ENCODE measurements around the gene CNTNAP2.
"Not testable (repeated sequence)": the region's sequence is repeated elsewhere in the genome, so short reads cannot be mapped to it uniquely, and the experiment has no call there.

The CNTNAP2 gene

GRCh38 chr7:146875981-146876380, 759.4 kb downstream of the CNTNAP2 start:
- Mint-ChIP-seq H3K4me3 (no peak overlapping the region), H3K27ac (no peak overlapping the region), H3K36me3 (ENCODE audit: low read depth) (no peaks in the 10 kb centered on the region), H3K4me1 (ENCODE audit: low read depth) (no peaks in the 10 kb centered on the region), H3K27me3 (ENCODE audit: low read depth) (no peaks in the 10 kb centered on the region), H3K9me3 (peaks cover 25% of the 10 kb centered on the region)
- no peak for DNase-seq (ENCODE audit: low spot score)

- no peaks in the 10 kb centered on the region for H3K4me1 Mint-ChIP-seq (ENCODE audit: low read depth)
- peaks cover 25% of the 10 kb centered on the region for H3K9me3 Mint-ChIP-seq
- no peak for DNase-seq (ENCODE audit: low spot score)
- no peak overlapping the region for H3K27ac Mint-ChIP-seq
- H3K4me3 Mint-ChIP-seq, result no peak overlapping the region
- no peaks in the 10 kb centered on the region for H3K36me3 Mint-ChIP-seq (ENCODE audit: low read depth)
- H3K27me3 Mint-ChIP-seq (ENCODE audit: low read depth), result no peaks in the 10 kb centered on the region
Measured at GRCh38 chr7:146876411-146876810, 759.8 kb downstream of the CNTNAP2 start.

GRCh38 chr7:146878901-146879300, 762.3 kb downstream of the CNTNAP2 start:
- Mint-ChIP-seq H3K4me1 (ENCODE audit: low read depth) (no peaks in the 10 kb centered on the region), H3K9me3 (peaks cover 25% of the 10 kb centered on the region), H3K27me3 (ENCODE audit: low read depth) (no peaks in the 10 kb centered on the region), H3K27ac (no peak overlapping the region), H3K4me3 (no peak overlapping the region), H3K36me3 (ENCODE audit: low read depth) (no peaks in the 10 kb centered on the region)
- DNase-seq (ENCODE audit: low spot score), result no peak

- no peaks in the 10 kb centered on the region for H3K36me3 Mint-ChIP-seq (ENCODE audit: low read depth)
- H3K27ac Mint-ChIP-seq, result no peak overlapping the region
- H3K4me3 Mint-ChIP-seq, result no peak overlapping the region
- H3K4me1 Mint-ChIP-seq (ENCODE audit: low read depth), result no peaks in the 10 kb centered on the region
- peaks cover 34% of the 10 kb centered on the region for H3K9me3 Mint-ChIP-seq
- no peaks in the 10 kb centered on the region for H3K27me3 Mint-ChIP-seq (ENCODE audit: low read depth)
- no peak for DNase-seq (ENCODE audit: low spot score)
Measured at GRCh38 chr7:146885231-146885630, 768.6 kb downstream of the CNTNAP2 start.

- Mint-ChIP-seq H3K4me3 (no peak overlapping the region), H3K4me1 (ENCODE audit: low read depth) (no peaks in the 10 kb centered on the region), H3K27ac (no peak overlapping the region), H3K27me3 (ENCODE audit: low read depth) (no peaks in the 10 kb centered on the region), H3K9me3 (peaks cover 27% of the 10 kb centered on the region), H3K36me3 (ENCODE audit: low read depth) (no peaks in the 10 kb centered on the region)
- DNase-seq (ENCODE audit: low spot score), result no peak
Measured at GRCh38 chr7:146889806-146890555, 773.4 kb downstream of the CNTNAP2 start.

GRCh38 chr7:146892151-146892550, 775.5 kb downstream of the CNTNAP2 start:
- H3K27ac Mint-ChIP-seq, result no peak overlapping the region
- peaks cover 17% of the 10 kb centered on the region for H3K9me3 Mint-ChIP-seq
- H3K4me1 Mint-ChIP-seq (ENCODE audit: low read depth), result no peaks in the 10 kb centered on the region
- no peaks in the 10 kb centered on the region for H3K27me3 Mint-ChIP-seq (ENCODE audit: low read depth)
- no peak for DNase-seq (ENCODE audit: low spot score)
- H3K36me3 Mint-ChIP-seq (ENCODE audit: low read depth), result no peaks in the 10 kb centered on the region
- H3K4me3 Mint-ChIP-seq, result no peak overlapping the region

- Mint-ChIP-seq H3K27me3 (ENCODE audit: low read depth) (no peaks in the 10 kb centered on the region), H3K4me3 (no peak overlapping the region), H3K9me3 (peaks cover 25% of the 10 kb centered on the region), H3K27ac (no peak overlapping the region), H3K36me3 (ENCODE audit: low read depth) (no peaks in the 10 kb centered on the region), H3K4me1 (ENCODE audit: low read depth) (no peaks in the 10 kb centered on the region)
- no peak for DNase-seq (ENCODE audit: low spot score)
Measured at GRCh38 chr7:146894927-146895326, 778.3 kb downstream of the CNTNAP2 start.

GRCh38 chr7:146902266-146902665, 785.7 kb downstream of the CNTNAP2 start:
- no peak overlapping the region for H3K27ac Mint-ChIP-seq
- H3K36me3 Mint-ChIP-seq (ENCODE audit: low read depth), result no peaks in the 10 kb centered on the region
- H3K9me3 Mint-ChIP-seq, result peaks cover 41% of the 10 kb centered on the region
- H3K27me3 Mint-ChIP-seq (ENCODE audit: low read depth), result no peaks in the 10 kb centered on the region
- no peak for DNase-seq (ENCODE audit: low spot score)
- H3K4me1 Mint-ChIP-seq (ENCODE audit: low read depth), result no peaks in the 10 kb centered on the region
- no peak overlapping the region for H3K4me3 Mint-ChIP-seq

GRCh38 chr7:146902728-146903127, 786.1 kb downstream of the CNTNAP2 start:
- no peaks in the 10 kb centered on the region for H3K36me3 Mint-ChIP-seq (ENCODE audit: low read depth)
- no peak overlapping the region for H3K27ac Mint-ChIP-seq
- no peak for DNase-seq (ENCODE audit: low spot score)
- H3K9me3 Mint-ChIP-seq, result peaks cover 41% of the 10 kb centered on the region
- H3K27me3 Mint-ChIP-seq (ENCODE audit: low read depth), result no peaks in the 10 kb centered on the region
- H3K4me3 Mint-ChIP-seq, result no peak overlapping the region
- no peaks in the 10 kb centered on the region for H3K4me1 Mint-ChIP-seq (ENCODE audit: low read depth)

GRCh38 chr7:146905746-146906145, 789.1 kb downstream of the CNTNAP2 start:
- H3K4me1 Mint-ChIP-seq (ENCODE audit: low read depth); H3K36me3 Mint-ChIP-seq (ENCODE audit: low read depth); H3K27ac Mint-ChIP-seq; H3K27me3 Mint-ChIP-seq (ENCODE audit: low read depth); DNase-seq (ENCODE audit: low spot score); H3K4me3 Mint-ChIP-seq: not testable (repeated sequence)
- H3K9me3 Mint-ChIP-seq, result peaks cover 23% of the 10 kb centered on the region

- H3K27ac Mint-ChIP-seq, result no peak overlapping the region
- no peak overlapping the region for H3K4me3 Mint-ChIP-seq
- peaks cover 17% of the 10 kb centered on the region for H3K9me3 Mint-ChIP-seq
- no peaks in the 10 kb centered on the region for H3K4me1 Mint-ChIP-seq (ENCODE audit: low read depth)
- DNase-seq (ENCODE audit: low spot score), result no peak
- no peaks in the 10 kb centered on the region for H3K27me3 Mint-ChIP-seq (ENCODE audit: low read depth)
- H3K36me3 Mint-ChIP-seq (ENCODE audit: low read depth), result no peaks in the 10 kb centered on the region
Measured at GRCh38 chr7:146922782-146923181, 806.2 kb downstream of the CNTNAP2 start.

- H3K4me1 Mint-ChIP-seq (ENCODE audit: low read depth), result no peaks in the 10 kb centered on the region
- no peaks in the 10 kb centered on the region for H3K36me3 Mint-ChIP-seq (ENCODE audit: low read depth)
- no peak overlapping the region for H3K27ac Mint-ChIP-seq
- DNase-seq (ENCODE audit: low spot score), result no peak
- H3K4me3 Mint-ChIP-seq, result no peak overlapping the region
- H3K9me3 Mint-ChIP-seq, result peaks cover 7% of the 10 kb centered on the region
- H3K27me3 Mint-ChIP-seq (ENCODE audit: low read depth), result no peaks in the 10 kb centered on the region
Measured at GRCh38 chr7:146926841-146927240, 810.2 kb downstream of the CNTNAP2 start.

- no peak for DNase-seq (ENCODE audit: low spot score)
- H3K9me3 Mint-ChIP-seq, result peaks cover 23% of the 10 kb centered on the region
- H3K36me3 Mint-ChIP-seq (ENCODE audit: low read depth), result no peaks in the 10 kb centered on the region
- no peaks in the 10 kb centered on the region for H3K4me1 Mint-ChIP-seq (ENCODE audit: low read depth)
- H3K27ac Mint-ChIP-seq, result no peak overlapping the region
- no peaks in the 10 kb centered on the region for H3K27me3 Mint-ChIP-seq (ENCODE audit: low read depth)
- H3K4me3 Mint-ChIP-seq, result no peak overlapping the region
Measured at GRCh38 chr7:146937836-146938235, 821.2 kb downstream of the CNTNAP2 start.

- peaks cover 30% of the 10 kb centered on the region for H3K9me3 Mint-ChIP-seq
- DNase-seq (ENCODE audit: low spot score), result no peak
- H3K4me3 Mint-ChIP-seq, result no peak overlapping the region
- H3K27me3 Mint-ChIP-seq (ENCODE audit: low read depth), result no peaks in the 10 kb centered on the region
- no peak overlapping the region for H3K27ac Mint-ChIP-seq
- H3K36me3 Mint-ChIP-seq (ENCODE audit: low read depth), result no peaks in the 10 kb centered on the region
- H3K4me1 Mint-ChIP-seq (ENCODE audit: low read depth), result no peaks in the 10 kb centered on the region
Measured at GRCh38 chr7:146943483-146943882, 826.9 kb downstream of the CNTNAP2 start.

GRCh38 chr7:146948703-146949102, 832.1 kb downstream of the CNTNAP2 start:
- H3K36me3 Mint-ChIP-seq (ENCODE audit: low read depth), result no peaks in the 10 kb centered on the region
- no peak for DNase-seq (ENCODE audit: low spot score)

More at GRCh38 chr7:146948703-146949102, 832.1 kb downstream of the CNTNAP2 start:
- no peak overlapping the region for H3K4me3 Mint-ChIP-seq
- H3K27me3 Mint-ChIP-seq (ENCODE audit: low read depth), result no peaks in the 10 kb centered on the region
- H3K27ac Mint-ChIP-seq, result no peak overlapping the region
- peaks cover 41% of the 10 kb centered on the region for H3K9me3 Mint-ChIP-seq
- no peaks in the 10 kb centered on the region for H3K4me1 Mint-ChIP-seq (ENCODE audit: low read depth)
